ENCODE measurements around the gene DIPK1B.

Gene DIPK1B

GRCh38 chr9:136724772-136725171 lies 12.4 kb downstream of the DIPK1B start:
- Histone ChIP-seq H2BK12ac (ENCODE audit: low read length) (no peak overlapping the region), H3K9ac (ENCODE audit: low read depth, low read length, poor library complexity) (no peak overlapping the region), H3K4ac (ENCODE audit: low read length) (no peak overlapping the region), H3K27ac (replicated peaks; ENCODE audit: low read length) (no peak overlapping the region), H3K79me1 (ENCODE audit: low read depth, low read length) (peaks cover 19% of the 10 kb centered on the region), H3K27me3 (ENCODE audit: control insufficient read depth in 3 of 3, insufficient read depth in 3 of 3, low read depth in 1 of 3, low read length in 3 of 3) (peaks cover 0 to 14% (median 0%) of the 10 kb centered on the region in 3 experiments), H3K14ac (ENCODE audit: low read length) (no peak overlapping the region), H3K4me3 (ENCODE audit: low read length in 2 of 2) (no peak overlapping the region), H4K8ac (ENCODE audit: low read depth, low read length) (no peak overlapping the region), H3K18ac (ENCODE audit: low read length) (no peak overlapping the region), H2BK5ac (ENCODE audit: low read length) (no peak overlapping the region), H3K4me1 (ENCODE audit: control insufficient read depth in 2 of 2, insufficient read depth in 1 of 2, low read depth in 1 of 2, low read length in 2 of 2) (peaks cover 26 to 38% of the 10 kb centered on the region in 2 donors), H2BK15ac (ENCODE audit: low read length) (no peak overlapping the region), H2AK5ac (ENCODE audit: low read depth, low read length) (no peak overlapping the region), H2AFZ (ENCODE audit: low read length) (no peak overlapping the region), H4K91ac (ENCODE audit: low read depth, low read length, poor library complexity) (no peak overlapping the region), H2BK120ac (ENCODE audit: low read depth, low read length) (no peak overlapping the region), H3K4me2 (ENCODE audit: insufficient read depth, low read length, poor library complexity, severe bottlenecking) (no peak overlapping the region), H3K9me3 (replicated peaks in 1 of 2; ENCODE audit: control insufficient read depth in 2 of 2, insufficient read depth in 1 of 2, low read depth in 1 of 2, low read length in 2 of 2) (peaks cover 0 to 3% of the 10 kb centered on the region in 2 donors), H3K23ac (ENCODE audit: low read depth, low read length, poor library complexity) (no peak overlapping the region), H3K36me3 (replicated peaks in 1 of 2; ENCODE audit: control insufficient read depth in 2 of 2, insufficient read depth in 2 of 2, low read length in 2 of 2) (peaks cover 43 to 61% of the 10 kb centered on the region in 2 donors)
- WGBS, 2 donors (ENCODE audit: extremely low coverage in 2 of 2, insufficient read length in 2 of 2, insufficient replicate concordance in 1 of 2): no CpG with 5 or more reads among the region's 7 CpGs
- DNase-seq (ENCODE audit: low spot score): no peak

- no peak for DNase-seq (ENCODE audit: low spot score)
- peaks cover 0 to 14% (median 0%) of the 10 kb centered on the region in 3 experiments for H3K27me3 ChIP-seq (ENCODE audit: control insufficient read depth in 3 of 3, insufficient read depth in 3 of 3, low read depth in 1 of 3, low read length in 3 of 3)
- no peak overlapping the region for H3K23ac ChIP-seq (ENCODE audit: low read depth, low read length, poor library complexity)
Measured at GRCh38 chr9:136725612-136726011, 13.2 kb downstream of the DIPK1B start.

GRCh38 chr9:136726118-136726517 lies 13.7 kb downstream of the DIPK1B start:
- Histone ChIP-seq H3K36me3 (replicated peaks in 1 of 2; ENCODE audit: control insufficient read depth in 2 of 2, insufficient read depth in 2 of 2, low read length in 2 of 2) (peaks cover 42 to 59% of the 10 kb centered on the region in 2 donors), H3K4me2 (ENCODE audit: insufficient read depth, low read length, poor library complexity, severe bottlenecking) (no peak overlapping the region), H2BK120ac (ENCODE audit: low read depth, low read length) (no peak overlapping the region), H4K8ac (ENCODE audit: low read depth, low read length) (no peak overlapping the region), H3K27me3 (ENCODE audit: control insufficient read depth in 3 of 3, insufficient read depth in 3 of 3, low read depth in 1 of 3, low read length in 3 of 3) (peaks cover 0 to 14% (median 0%) of the 10 kb centered on the region in 3 experiments), H2AFZ (ENCODE audit: low read length) (no peak overlapping the region), H2BK12ac (ENCODE audit: low read length) (no peak overlapping the region), H3K27ac (replicated peaks; ENCODE audit: low read length) (no peak overlapping the region), H3K23ac (ENCODE audit: low read depth, low read length, poor library complexity) (no peak overlapping the region), H2BK5ac (ENCODE audit: low read length) (no peak overlapping the region), H2BK15ac (ENCODE audit: low read length) (no peak overlapping the region), H3K18ac (ENCODE audit: low read length) (no peak overlapping the region), H3K4me1 (ENCODE audit: control insufficient read depth in 2 of 2, insufficient read depth in 1 of 2, low read depth in 1 of 2, low read length in 2 of 2) (peaks cover 15 to 26% of the 10 kb centered on the region in 2 donors), H3K9ac (ENCODE audit: low read depth, low read length, poor library complexity) (no peak overlapping the region), H3K79me1 (ENCODE audit: low read depth, low read length) (peaks cover 19% of the 10 kb centered on the region), H3K4me3 (ENCODE audit: low read length in 2 of 2) (peak overlapping the region in 1 of 2 donors; percentile 99), H4K91ac (ENCODE audit: low read depth, low read length, poor library complexity) (no peak overlapping the region), H3K4ac (ENCODE audit: low read length) (no peak overlapping the region), H3K9me3 (replicated peaks in 1 of 2; ENCODE audit: control insufficient read depth in 2 of 2, insufficient read depth in 1 of 2, low read depth in 1 of 2, low read length in 2 of 2) (peaks cover 0 to 3% of the 10 kb centered on the region in 2 donors), H2AK5ac (ENCODE audit: low read depth, low read length) (no peak overlapping the region), H3K14ac (ENCODE audit: low read length) (no peak overlapping the region)
- no CpG with 5 or more reads among the region's 16 CpGs for WGBS, 2 donors (ENCODE audit: extremely low coverage in 2 of 2, insufficient read length in 2 of 2, insufficient replicate concordance in 1 of 2)
- no peak for DNase-seq (ENCODE audit: low spot score)

More at GRCh38 chr9:136725612-136726011, 13.2 kb downstream of the DIPK1B start:
- Histone ChIP-seq H2BK120ac (ENCODE audit: low read depth, low read length) (no peak overlapping the region), H3K9me3 (replicated peaks in 1 of 2; ENCODE audit: control insufficient read depth in 2 of 2, insufficient read depth in 1 of 2, low read depth in 1 of 2, low read length in 2 of 2) (peaks cover 0 to 3% of the 10 kb centered on the region in 2 donors), H3K27ac (replicated peaks; ENCODE audit: low read length) (no peak overlapping the region), H3K9ac (ENCODE audit: low read depth, low read length, poor library complexity) (no peak overlapping the region), H3K14ac (ENCODE audit: low read length) (no peak overlapping the region), H4K8ac (ENCODE audit: low read depth, low read length) (no peak overlapping the region), H3K36me3 (replicated peaks in 1 of 2; ENCODE audit: control insufficient read depth in 2 of 2, insufficient read depth in 2 of 2, low read length in 2 of 2) (peaks cover 43 to 61% of the 10 kb centered on the region in 2 donors), H3K18ac (ENCODE audit: low read length) (no peak overlapping the region), H3K79me1 (ENCODE audit: low read depth, low read length) (peaks cover 19% of the 10 kb centered on the region), H3K4me3 (ENCODE audit: low read length in 2 of 2) (no peak overlapping the region), H2BK5ac (ENCODE audit: low read length) (no peak overlapping the region), H3K4me2 (ENCODE audit: insufficient read depth, low read length, poor library complexity, severe bottlenecking) (no peak overlapping the region), H4K91ac (ENCODE audit: low read depth, low read length, poor library complexity) (no peak overlapping the region), H2AFZ (ENCODE audit: low read length) (no peak overlapping the region), H3K4ac (ENCODE audit: low read length) (no peak overlapping the region), H2BK12ac (ENCODE audit: low read length) (no peak overlapping the region), H3K4me1 (ENCODE audit: control insufficient read depth in 2 of 2, insufficient read depth in 1 of 2, low read depth in 1 of 2, low read length in 2 of 2) (peaks cover 20 to 31% of the 10 kb centered on the region in 2 donors), H2BK15ac (ENCODE audit: low read length) (no peak overlapping the region), H2AK5ac (ENCODE audit: low read depth, low read length) (no peak overlapping the region)
- no CpG with 5 or more reads among the region's 10 CpGs for WGBS, 2 donors (ENCODE audit: extremely low coverage in 2 of 2, insufficient read length in 2 of 2, insufficient replicate concordance in 1 of 2)

GRCh38 chr9:136726631-136727191 lies 14.3 kb downstream of the DIPK1B start:
- Histone ChIP-seq H4K91ac (ENCODE audit: low read depth, low read length, poor library complexity) (no peak overlapping the region), H2AK5ac (ENCODE audit: low read depth, low read length) (no peak overlapping the region), H3K4me3 (ENCODE audit: low read length in 2 of 2) (peak overlapping the region in 1 of 2 donors; percentile 99), H3K14ac (ENCODE audit: low read length) (no peak overlapping the region), H3K9ac (ENCODE audit: low read depth, low read length, poor library complexity) (no peak overlapping the region), H2BK5ac (ENCODE audit: low read length) (no peak overlapping the region), H3K9me3 (replicated peaks in 1 of 2; ENCODE audit: control insufficient read depth in 2 of 2, insufficient read depth in 1 of 2, low read depth in 1 of 2, low read length in 2 of 2) (peaks cover 0 to 3% of the 10 kb centered on the region in 2 donors), H3K18ac (ENCODE audit: low read length) (no peak overlapping the region), H3K27me3 (ENCODE audit: control insufficient read depth in 3 of 3, insufficient read depth in 3 of 3, low read depth in 1 of 3, low read length in 3 of 3) (peaks cover 0 to 14% (median 0%) of the 10 kb centered on the region in 3 experiments), H2BK12ac (ENCODE audit: low read length) (no peak overlapping the region), H2AFZ (ENCODE audit: low read length) (no peak overlapping the region), H3K4ac (ENCODE audit: low read length) (no peak overlapping the region), H3K36me3 (replicated peaks in 1 of 2; ENCODE audit: control insufficient read depth in 2 of 2, insufficient read depth in 2 of 2, low read length in 2 of 2) (peaks cover 37 to 53% of the 10 kb centered on the region in 2 donors), H3K4me2 (ENCODE audit: insufficient read depth, low read length, poor library complexity, severe bottlenecking) (peak overlapping the region; percentile 99), H4K8ac (ENCODE audit: low read depth, low read length) (no peak overlapping the region), H3K79me1 (ENCODE audit: low read depth, low read length) (peaks cover 15% of the 10 kb centered on the region), H2BK15ac (ENCODE audit: low read length) (no peak overlapping the region), H3K23ac (ENCODE audit: low read depth, low read length, poor library complexity) (no peak overlapping the region), H3K4me1 (ENCODE audit: control insufficient read depth in 2 of 2, insufficient read depth in 1 of 2, low read depth in 1 of 2, low read length in 2 of 2) (peaks cover 13 to 24% of the 10 kb centered on the region in 2 donors), H2BK120ac (ENCODE audit: low read depth, low read length) (no peak overlapping the region), H3K27ac (replicated peaks; ENCODE audit: low read length) (no peak overlapping the region)
- no CpG with 5 or more reads among the region's 18 CpGs for WGBS, 2 donors (ENCODE audit: extremely low coverage in 2 of 2, insufficient read length in 2 of 2, insufficient replicate concordance in 1 of 2)
- DNase-seq (ENCODE audit: low spot score): no peak
